Lung (tissue), 13 donors: Measurements from ENCODE around the gene LAMC3. TPM values are rescaled to one million over a fixed set of nuclear protein-coding genes. Genes with fewer than 3 reads are reported as not detected.

Experiments used
- ATAC-seq: fragments of 200-7000 bp; cut with Tn5 transposase; one replicate; pipeline ENCODE4 v1.9.1; 2020; ENCODE audit warnings: moderate number of reproducible peaks; ENCODE audit not compliant: insufficient read depth, low FRiP score
- DNase-seq, 3 donors: peaks; one replicate each; pipeline ENCODE4 v3.0.0-alpha.2; 2013 to 2017
- H3K27ac ChIP-seq, 2 donors: one replicate each; pipeline ENCODE4 v1.5.1; 2013; ENCODE audit warnings: mild to moderate bottlenecking in 2 of 2, moderate library complexity in 2 of 2, control low read depth in 1 of 2, inconsistent platforms in 1 of 2, low read depth in 1 of 2, low read length in 1 of 2
- H3K27me3 ChIP-seq, 3 donors: one replicate each; pipeline ENCODE4 v1.5.1; 2013; ENCODE audit warnings: low read length in 2 of 3; ENCODE audit not compliant: control insufficient read depth in 3 of 3, insufficient read depth in 3 of 3
- H3K36me3 ChIP-seq, 4 donors: one replicate each; pipeline ENCODE4 v1.5.1; 2013; ENCODE audit warnings: low read length in 4 of 4, mild to moderate bottlenecking in 1 of 4, moderate library complexity in 1 of 4; ENCODE audit not compliant: control insufficient read depth in 4 of 4, insufficient read depth in 4 of 4
- H3K4me1 ChIP-seq, 5 donors: one replicate each; pipeline ENCODE4 v1.5.1; 2013; ENCODE audit warnings: low read length in 5 of 5, mild to moderate bottlenecking in 2 of 5, moderate library complexity in 1 of 5; ENCODE audit not compliant: control insufficient read depth in 5 of 5, insufficient read depth in 5 of 5
- H3K4me3 ChIP-seq: one replicate; pipeline ENCODE4 v1.5.1; 2013; ENCODE audit warnings: mild to moderate bottlenecking, control low read depth, moderate library complexity
- H3K9ac ChIP-seq, 2 donors: one replicate each; pipeline ENCODE4 v1.5.1; 2013; ENCODE audit warnings: low read length in 2 of 2, control low read depth in 1 of 2; ENCODE audit not compliant: insufficient read depth in 1 of 2
- H3K9me3 ChIP-seq, 4 donors: one replicate each; pipeline ENCODE4 v1.5.1; 2013; ENCODE audit warnings: low read length in 3 of 4, mild to moderate bottlenecking in 1 of 4, moderate library complexity in 1 of 4; ENCODE audit not compliant: control insufficient read depth in 4 of 4, insufficient read depth in 3 of 4
- WGBS, 2 donors: extraction: QIAGEN DNeasy Blood & Tissue Kit; methylation state at CpG; one replicate each; pipeline ENCODE4 v1.1.7; 2013; 5-methylcytosine and 5-hydroxymethylcytosine counted together
- polyA plus RNA-seq, 2 donors: library from polyadenylated mRNA; stranded (reverse); fragments of 200-250 nt; gene quantifications; one replicate each; pipeline ENCODE4 v1.2.1, GENCODE V29; 2013
- small RNA-seq: library from RNA; depleted of rRNA; stranded (forward); fragments of <200 nt; gene quantifications from one replicate; pipeline ENCODE3, GENCODE V24; 2014; ENCODE audit warnings: low replicate concordance
- total RNA-seq, 2 donors: library from RNA; depleted of rRNA in 1 of 2; stranded (reverse); fragments of >200 nt in 1 of 2; gene quantifications; one replicate each; pipeline ENCODE4 v1.2.1, GENCODE V29; 2014 to 2021
- TF ChIP-seq, protein P1 (sequence below): IDR thresholded peaks from 2 replicates; pipeline ENCODE4 v1.5.1; 2012; ENCODE audit warnings: mild to moderate bottlenecking; ENCODE audit errors: control extremely low read depth, extremely low read depth
- donor health status: control.
- donor health status: control.
- donor health status: Bipolar disorder and iron deficiency.
- donor health status: healthy.
- donor health status: DM: yes; HTN: yes; CAD: no.

LAMC3 gene
- total and polyA plus RNA-seq, 4 donors, result 10.5 to 24.3 (median 14.1) TPM

DNA sequence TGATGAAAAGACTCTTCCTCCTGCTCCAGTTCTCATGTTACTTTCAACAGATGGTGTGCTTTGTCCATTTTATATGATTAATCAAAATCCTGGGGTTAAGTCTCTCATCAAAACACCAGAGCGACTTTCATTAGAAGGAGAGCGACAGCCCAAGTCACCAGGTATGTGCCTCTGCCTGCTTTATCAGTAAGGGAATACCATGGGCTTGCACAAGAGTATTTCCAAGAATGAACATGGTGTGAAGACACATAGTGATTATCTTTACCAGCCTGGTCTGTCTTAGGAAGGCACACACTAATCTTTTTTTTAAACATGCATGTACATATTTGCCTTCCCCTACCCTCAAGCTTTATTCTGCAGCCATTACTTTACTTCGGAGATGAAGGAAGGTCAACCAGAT is 131.6 kb downstream of the LAMC3 start:
- peaks cover 7 to 57% (median 32%) of the 10 kb centered on the region in 4 donors for H3K36me3 ChIP-seq
- H3K9ac ChIP-seq, result no peak overlapping the region
- H3K9me3 ChIP-seq, result no peaks in the 10 kb centered on the region
- H3K27me3 ChIP-seq, result no peaks in the 10 kb centered on the region
- WGBS, 2 donors, result 98 to 99% methylated on average over 3 of the region's 3 CpGs
- DNase-seq (no peak), ATAC-seq (no peak)
- H3K4me3 ChIP-seq, result no peak overlapping the region
- H3K27ac ChIP-seq, result no peak overlapping the region
- H3K4me1 ChIP-seq, result no peaks in the 10 kb centered on the region
- TF ChIP-seq, protein P1, sequence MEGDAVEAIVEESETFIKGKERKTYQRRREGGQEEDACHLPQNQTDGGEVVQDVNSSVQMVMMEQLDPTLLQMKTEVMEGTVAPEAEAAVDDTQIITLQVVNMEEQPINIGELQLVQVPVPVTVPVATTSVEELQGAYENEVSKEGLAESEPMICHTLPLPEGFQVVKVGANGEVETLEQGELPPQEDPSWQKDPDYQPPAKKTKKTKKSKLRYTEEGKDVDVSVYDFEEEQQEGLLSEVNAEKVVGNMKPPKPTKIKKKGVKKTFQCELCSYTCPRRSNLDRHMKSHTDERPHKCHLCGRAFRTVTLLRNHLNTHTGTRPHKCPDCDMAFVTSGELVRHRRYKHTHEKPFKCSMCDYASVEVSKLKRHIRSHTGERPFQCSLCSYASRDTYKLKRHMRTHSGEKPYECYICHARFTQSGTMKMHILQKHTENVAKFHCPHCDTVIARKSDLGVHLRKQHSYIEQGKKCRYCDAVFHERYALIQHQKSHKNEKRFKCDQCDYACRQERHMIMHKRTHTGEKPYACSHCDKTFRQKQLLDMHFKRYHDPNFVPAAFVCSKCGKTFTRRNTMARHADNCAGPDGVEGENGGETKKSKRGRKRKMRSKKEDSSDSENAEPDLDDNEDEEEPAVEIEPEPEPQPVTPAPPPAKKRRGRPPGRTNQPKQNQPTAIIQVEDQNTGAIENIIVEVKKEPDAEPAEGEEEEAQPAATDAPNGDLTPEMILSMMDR, result no peak

DNA sequence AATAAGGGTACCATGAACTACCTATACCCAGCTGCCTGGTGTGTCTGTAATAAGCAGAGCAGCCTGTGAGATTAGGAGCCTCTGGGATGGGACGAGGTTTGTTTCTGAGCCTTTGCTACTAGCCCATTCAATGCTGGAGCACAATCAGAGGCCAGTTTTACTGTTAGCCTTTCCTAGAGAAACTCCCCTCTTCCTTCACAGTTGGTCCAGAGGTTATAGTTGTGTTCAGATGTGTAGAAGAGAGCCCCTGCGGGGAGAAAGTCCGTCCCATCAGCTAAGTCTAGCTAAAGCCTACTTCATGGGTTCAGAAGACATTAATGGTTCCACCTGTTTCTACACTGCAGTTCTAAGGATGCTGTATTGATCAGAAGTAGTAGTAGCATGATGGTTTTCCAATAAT is 133.2 kb downstream of the LAMC3 start:
- TF ChIP-seq, protein P1, result no peak
- Histone ChIP-seq H3K9me3 (no peaks in the 10 kb centered on the region), H3K36me3 (peaks cover 13 to 53% (median 37%) of the 10 kb centered on the region in 4 donors), H3K27me3 (no peaks in the 10 kb centered on the region), H3K4me3 (no peak overlapping the region), H3K27ac (no peak overlapping the region), H3K4me1 (no peaks in the 10 kb centered on the region), H3K9ac (no peak overlapping the region)
- DNase-seq (no peak), ATAC-seq (no peak)
- 93 to 97% methylated on average over 3 of the region's 3 CpGs for WGBS, 2 donors

Small RNA genes within 50 kb of the gene (small RNA-seq; reads per million reads assigned to genes)
- gene RF00322 (not detected), gene RNU6-881P (not detected)

Other genes starting within 250 kb of the LAMC3 start
- gene ABL1, start 173.9 kb upstream of the LAMC3 start, total RNA-seq, result 10 to 100 TPM; 47.1 to 60.0 TPM
- gene ABL1, start 173.9 kb upstream of the LAMC3 start, polyA plus RNA-seq, result 10 to 100 TPM; 23.3 to 28.3 TPM
- gene QRFP, start 112.4 kb upstream of the LAMC3 start, total RNA-seq, result not detected
- gene QRFP, start 112.4 kb upstream of the LAMC3 start, polyA plus RNA-seq, result under 1 TPM; 0.13 to 0.16 TPM
- gene FIBCD1, start 69.9 kb upstream of the LAMC3 start, total RNA-seq, result 1 to 10 TPM in 1 of 2 donors, under 1 TPM in 1; 0.97 to 7.7 TPM
- gene FIBCD1, start 69.9 kb upstream of the LAMC3 start, polyA plus RNA-seq, result 1 to 10 TPM; 4.0 to 4.1 TPM
- 10 to 100 TPM in 1 of 2 donors, 1 to 10 TPM in 1; 9.3 to 16.5 TPM for gene AIF1L, start 87.4 kb downstream of the LAMC3 start, total RNA-seq
- gene AIF1L, start 87.4 kb downstream of the LAMC3 start, polyA plus RNA-seq, result 1 to 10 TPM; 3.2 to 4.5 TPM
- gene NUP214, start 116.4 kb downstream of the LAMC3 start, total RNA-seq, result 10 to 100 TPM; 48.0 to 60.7 TPM
- 10 to 100 TPM; 23.5 to 27.5 TPM for gene NUP214, start 116.4 kb downstream of the LAMC3 start, polyA plus RNA-seq